ENCODE results near the gene SPRYD3.

The SPRYD3 gene

DNA sequence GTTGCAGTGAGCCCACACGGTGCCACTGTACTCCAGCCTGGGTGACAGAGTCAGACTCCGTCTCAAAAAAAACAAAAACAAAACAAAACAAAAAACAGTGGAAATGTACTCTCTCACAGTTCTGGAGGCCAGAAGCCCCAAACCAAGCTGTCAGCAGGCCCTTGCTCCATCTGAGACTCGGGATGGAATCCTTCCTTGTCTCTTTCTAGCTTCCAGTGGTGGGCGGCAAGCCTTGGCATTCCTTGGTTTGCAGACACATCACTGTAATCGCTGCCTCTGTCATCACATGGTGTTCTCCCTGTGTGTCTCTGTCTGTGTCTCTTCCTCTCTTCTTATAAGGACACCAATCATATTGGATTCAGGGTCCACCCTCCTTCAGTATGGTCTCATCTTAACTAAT lies 22.9 kb downstream of the SPRYD3 start:
- TF ChIP-seq, protein P1, sequence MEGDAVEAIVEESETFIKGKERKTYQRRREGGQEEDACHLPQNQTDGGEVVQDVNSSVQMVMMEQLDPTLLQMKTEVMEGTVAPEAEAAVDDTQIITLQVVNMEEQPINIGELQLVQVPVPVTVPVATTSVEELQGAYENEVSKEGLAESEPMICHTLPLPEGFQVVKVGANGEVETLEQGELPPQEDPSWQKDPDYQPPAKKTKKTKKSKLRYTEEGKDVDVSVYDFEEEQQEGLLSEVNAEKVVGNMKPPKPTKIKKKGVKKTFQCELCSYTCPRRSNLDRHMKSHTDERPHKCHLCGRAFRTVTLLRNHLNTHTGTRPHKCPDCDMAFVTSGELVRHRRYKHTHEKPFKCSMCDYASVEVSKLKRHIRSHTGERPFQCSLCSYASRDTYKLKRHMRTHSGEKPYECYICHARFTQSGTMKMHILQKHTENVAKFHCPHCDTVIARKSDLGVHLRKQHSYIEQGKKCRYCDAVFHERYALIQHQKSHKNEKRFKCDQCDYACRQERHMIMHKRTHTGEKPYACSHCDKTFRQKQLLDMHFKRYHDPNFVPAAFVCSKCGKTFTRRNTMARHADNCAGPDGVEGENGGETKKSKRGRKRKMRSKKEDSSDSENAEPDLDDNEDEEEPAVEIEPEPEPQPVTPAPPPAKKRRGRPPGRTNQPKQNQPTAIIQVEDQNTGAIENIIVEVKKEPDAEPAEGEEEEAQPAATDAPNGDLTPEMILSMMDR (conservative IDR thresholded peaks at IDR 0.05; ENCODE audit: control insufficient read depth, insufficient read depth, low read depth, low read length): no peak
- H3K4me3 ChIP-seq (ENCODE audit: control insufficient read depth, low read depth, low read length): no peak overlapping the region
- no peak for DNase-seq (ENCODE audit: low read depth)

DNA sequence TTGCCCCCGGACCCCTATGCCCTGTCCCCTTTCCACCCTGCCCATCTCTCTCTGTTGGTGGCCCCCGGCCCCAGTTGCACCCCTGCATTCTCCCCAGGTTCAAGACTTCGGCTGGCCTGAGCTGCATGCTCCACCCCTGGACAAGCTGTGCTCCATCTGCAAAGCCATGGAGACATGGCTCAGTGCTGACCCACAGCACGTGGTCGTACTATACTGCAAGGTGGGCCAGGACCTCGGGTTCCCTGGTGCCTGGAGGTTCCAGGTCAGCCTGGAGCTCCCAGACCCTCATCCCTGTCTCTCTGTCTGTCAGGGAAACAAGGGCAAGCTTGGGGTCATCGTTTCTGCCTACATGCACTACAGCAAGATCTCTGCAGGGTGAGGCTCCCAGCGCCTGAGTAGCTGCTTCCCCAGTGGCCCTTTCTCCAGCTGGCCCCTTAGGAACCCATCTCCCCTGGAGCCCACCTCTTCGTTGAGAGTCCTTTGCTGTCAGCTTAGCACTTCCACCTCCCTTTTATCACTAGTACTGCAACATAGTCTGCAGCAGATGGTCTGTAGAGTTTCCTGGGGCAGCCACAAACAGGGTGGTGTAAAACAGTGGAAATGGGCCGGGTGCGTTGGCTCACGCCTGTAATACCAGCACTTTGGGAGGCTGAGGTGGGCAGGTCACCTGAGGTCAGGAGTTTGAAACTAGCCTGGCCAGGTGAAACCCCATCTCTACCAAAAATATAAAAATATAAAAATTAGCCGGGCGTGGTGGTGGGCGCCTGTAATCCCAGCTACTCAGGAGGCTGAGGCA lies 23.5 kb downstream of the SPRYD3 start:
- no peak for DNase-seq (ENCODE audit: low read depth)
- TF ChIP-seq, protein P1 (conservative IDR thresholded peaks at IDR 0.05; ENCODE audit: control insufficient read depth, insufficient read depth, low read depth, low read length): no peak
- H3K4me3 ChIP-seq (ENCODE audit: control insufficient read depth, low read depth, low read length): no peak overlapping the region

DNA sequence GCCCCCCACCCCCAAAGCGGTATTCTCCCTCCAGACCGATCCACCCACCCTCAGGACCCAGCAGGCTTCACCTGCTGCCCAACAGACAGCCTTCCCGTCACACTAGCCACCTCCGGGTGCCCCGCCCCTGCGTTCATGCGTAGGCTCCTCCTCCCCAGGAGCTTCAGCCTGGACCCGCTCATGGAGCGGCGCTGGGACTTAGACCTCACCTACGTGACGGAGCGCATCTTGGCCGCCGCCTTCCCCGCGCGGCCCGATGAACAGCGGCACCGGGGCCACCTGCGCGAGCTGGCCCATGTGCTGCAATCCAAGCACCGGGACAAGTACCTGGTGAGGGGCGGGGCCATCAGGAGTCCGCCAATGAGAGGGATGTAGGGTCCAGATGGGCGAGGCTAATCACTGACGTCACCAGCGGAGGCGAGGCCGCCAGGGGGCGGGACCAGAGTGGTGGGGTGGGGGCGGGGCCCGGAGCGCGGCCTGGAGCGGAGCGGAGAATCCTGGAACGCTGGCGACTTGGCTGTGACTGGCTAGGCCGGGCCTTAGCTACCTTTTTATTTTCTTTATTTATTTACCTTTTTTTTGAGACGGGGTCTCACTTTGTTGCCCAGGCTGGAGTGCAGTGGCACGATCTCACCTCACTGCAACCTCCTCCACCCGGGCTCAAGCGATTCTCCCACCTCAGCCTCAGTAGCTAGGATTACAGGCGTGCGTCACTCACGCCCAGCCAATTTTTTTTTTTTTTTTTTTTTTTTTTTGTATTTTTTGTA lies 24.9 kb downstream of the SPRYD3 start:
- TF ChIP-seq, protein P1 (conservative IDR thresholded peaks at IDR 0.05; ENCODE audit: control insufficient read depth, insufficient read depth, low read depth, low read length): no peak
- peak overlapping the region; percentile 36 for H3K4me3 ChIP-seq (ENCODE audit: control insufficient read depth, low read depth, low read length)
- DNase-seq (ENCODE audit: low read depth): peak; percentile 85

DNA sequence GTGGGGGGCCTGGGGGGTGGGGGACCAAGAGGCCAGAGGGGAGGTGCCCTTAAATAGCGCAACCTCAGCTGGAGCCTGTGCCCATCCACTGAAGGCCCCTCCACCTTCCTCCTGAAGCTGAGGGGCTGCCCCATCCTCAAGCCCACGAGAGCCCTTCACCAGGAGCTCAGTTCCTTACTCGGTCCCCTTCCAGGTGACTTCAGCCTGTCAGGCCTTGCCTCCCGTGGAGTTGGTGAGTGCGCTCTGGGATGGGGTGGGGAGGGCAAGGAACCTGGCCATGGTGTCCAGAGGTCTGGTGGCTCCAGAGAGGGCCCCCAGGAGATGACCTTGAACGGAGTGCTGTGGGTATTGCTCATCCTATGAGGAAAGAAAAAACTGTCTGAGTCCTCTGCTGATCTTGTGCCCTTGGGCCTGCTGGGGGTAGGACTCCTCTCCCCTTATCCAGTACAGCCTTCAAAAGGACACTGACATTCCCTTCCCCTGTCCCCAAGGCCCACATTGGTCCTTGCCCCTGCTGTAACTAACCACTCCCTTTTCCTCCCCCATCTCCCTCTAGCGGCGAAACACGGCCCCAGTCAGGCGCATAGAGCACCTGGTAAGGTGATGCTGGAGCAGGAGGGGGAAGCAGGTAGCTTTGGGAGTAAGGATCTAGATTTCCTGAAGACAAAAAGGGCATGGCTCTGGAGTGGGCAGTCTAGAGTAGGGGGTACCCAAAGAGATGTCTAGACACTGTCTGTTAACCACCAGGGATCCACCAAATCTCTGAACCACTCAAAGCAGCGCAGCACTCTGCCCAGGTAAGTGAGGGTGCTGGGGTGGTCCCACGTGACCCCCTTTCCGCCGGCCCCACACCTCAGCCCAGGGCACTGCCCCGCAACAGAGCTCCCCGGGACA lies 25.7 kb downstream of the SPRYD3 start:
- TF ChIP-seq, protein P1 (conservative IDR thresholded peaks at IDR 0.05; ENCODE audit: control insufficient read depth, insufficient read depth, low read depth, low read length): peak; percentile 63
- peak overlapping the region; percentile 36 for H3K4me3 ChIP-seq (ENCODE audit: control insufficient read depth, low read depth, low read length)
- no peak for DNase-seq (ENCODE audit: low read depth)

DNA sequence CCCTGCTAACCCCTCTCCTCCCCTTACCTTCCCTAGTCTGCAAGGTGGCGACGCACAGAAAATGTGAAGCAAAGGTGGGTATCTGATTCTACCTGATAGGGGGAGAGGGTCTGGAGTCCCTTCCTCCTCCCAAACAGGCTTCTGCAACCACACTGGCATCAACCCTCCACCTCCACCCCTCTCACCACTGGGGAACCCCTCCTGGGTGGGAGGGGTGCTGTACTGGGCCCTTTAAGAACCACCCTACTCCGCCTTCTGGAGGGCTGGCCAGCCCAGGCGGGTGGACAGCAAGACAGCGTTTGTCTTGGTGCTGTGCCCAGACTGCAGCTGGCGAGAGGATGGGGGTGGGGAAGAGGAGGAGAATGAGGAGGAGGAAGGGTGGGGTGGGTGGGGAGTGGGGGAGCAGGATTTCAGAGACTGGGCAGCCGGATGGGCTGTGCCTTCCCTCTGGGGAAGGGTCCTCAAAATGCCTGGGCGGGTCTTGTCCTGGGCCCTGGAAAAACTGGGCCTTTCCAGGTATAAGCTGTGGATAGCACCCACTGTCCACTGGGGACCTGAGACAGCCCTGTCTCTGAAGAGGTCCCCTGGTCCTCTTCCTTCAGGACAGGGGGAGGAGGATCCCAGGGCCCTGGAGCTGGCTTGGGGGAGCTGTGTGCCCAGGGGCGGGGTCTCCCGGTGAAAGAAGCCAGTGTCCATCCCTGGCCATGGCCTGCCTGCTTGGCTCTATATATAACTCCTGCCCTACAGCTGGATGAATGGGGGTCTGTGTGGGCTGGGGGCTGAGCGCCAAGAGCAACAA lies 26.6 kb downstream of the SPRYD3 start:
- TF ChIP-seq, protein P1 (conservative IDR thresholded peaks at IDR 0.05; ENCODE audit: control insufficient read depth, insufficient read depth, low read depth, low read length): no peak
- H3K4me3 ChIP-seq (ENCODE audit: control insufficient read depth, low read depth, low read length): peak overlapping the region; percentile 22
- DNase-seq (ENCODE audit: low read depth): peak; percentile 84

Data from fibroblast of mammary gland (primary cell).